Memory B cell (primary cell): ENCODE measurements around the gene SECTM1.

Experiments used
- ATAC-seq: fragments of 150-1000 bp; cut with Tn5 transposase; 2 replicates; pipeline ENCODE4 v1.10.0; 2021; ENCODE audit warnings: low read depth, mild to moderate bottlenecking, moderate library complexity
- DNase-seq, 2 donors: peaks; one replicate each; pipeline ENCODE4 v3.0.0; 2022; ENCODE audit warnings: low spot score in 2 of 2
- H3K27ac Mint-ChIP-seq: one replicate; pipeline ENCODE4 v1.8.0; 2022; ENCODE audit warnings: mild to moderate bottlenecking, moderate library complexity, mixed read lengths
- H3K27me3 Mint-ChIP-seq: one replicate; pipeline ENCODE4 v1.8.0; 2022; ENCODE audit warnings: mixed read lengths
- H3K36me3 Mint-ChIP-seq: one replicate; pipeline ENCODE4 v1.8.0; 2022; ENCODE audit warnings: mild to moderate bottlenecking, mixed read lengths
- H3K4me1 Mint-ChIP-seq: one replicate; pipeline ENCODE4 v1.8.0; 2022; ENCODE audit warnings: mixed read lengths
- H3K4me3 Mint-ChIP-seq: one replicate; pipeline ENCODE4 v1.8.0; 2022; ENCODE audit warnings: mild to moderate bottlenecking, moderate library complexity, mixed read lengths
- H3K9me3 Mint-ChIP-seq: one replicate; pipeline ENCODE4 v1.8.0; 2022; ENCODE audit warnings: mixed read lengths

The SECTM1 gene

DNA sequence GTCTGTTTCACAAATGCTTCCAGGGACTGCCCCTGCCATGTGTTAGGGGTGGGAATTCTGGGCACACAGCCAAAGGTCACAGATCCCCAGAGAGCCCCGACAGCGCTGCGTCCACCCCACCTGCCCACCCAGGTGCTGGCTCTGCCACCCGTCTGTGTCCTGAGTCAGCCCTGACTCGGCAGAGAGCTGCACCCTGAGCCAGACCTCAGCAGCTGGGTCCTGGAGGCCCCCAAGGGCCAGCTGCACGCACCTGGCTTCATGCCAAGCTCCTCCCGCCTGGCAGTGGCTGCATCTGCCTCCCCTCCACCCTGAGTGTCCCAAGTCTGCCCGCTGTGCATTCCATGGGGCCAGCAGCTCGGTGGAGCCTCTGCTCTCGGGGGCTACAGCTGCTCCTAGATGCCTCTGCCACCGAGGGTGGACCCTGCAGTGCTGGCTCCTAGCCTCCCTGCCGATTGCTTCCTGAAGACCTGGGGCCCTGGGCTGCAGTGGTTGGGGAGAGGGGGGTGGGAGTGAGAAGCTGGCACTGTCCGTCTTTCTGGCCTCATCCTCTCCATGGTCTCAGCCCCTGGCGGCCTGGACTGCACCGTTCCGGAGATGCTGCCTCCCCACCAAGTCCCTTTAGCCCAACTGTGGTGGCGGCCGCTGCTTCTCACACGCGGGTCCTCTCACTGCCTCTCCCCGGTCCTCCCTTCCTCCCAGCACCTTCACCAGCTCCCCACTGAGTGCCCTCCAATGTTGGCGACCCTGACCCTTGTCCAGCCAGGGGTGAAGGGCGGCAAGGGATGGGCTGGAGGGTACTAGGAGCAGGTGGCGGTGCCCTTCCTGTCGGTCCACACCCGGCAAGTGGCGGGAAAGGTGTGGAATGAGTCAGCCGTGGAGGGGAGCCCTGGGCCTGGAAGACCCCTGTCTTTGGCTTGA lies 3.0 kb downstream of the SECTM1 start:
- Mint-ChIP-seq H3K9me3 (no peaks in the 10 kb centered on the region), H3K36me3 (no peaks in the 10 kb centered on the region), H3K27me3 (peaks cover 27% of the 10 kb centered on the region), H3K27ac (no peak overlapping the region), H3K4me3 (no peak overlapping the region), H3K4me1 (peaks cover 15% of the 10 kb centered on the region)
- ATAC-seq (no peak), DNase-seq (no peak)

DNA sequence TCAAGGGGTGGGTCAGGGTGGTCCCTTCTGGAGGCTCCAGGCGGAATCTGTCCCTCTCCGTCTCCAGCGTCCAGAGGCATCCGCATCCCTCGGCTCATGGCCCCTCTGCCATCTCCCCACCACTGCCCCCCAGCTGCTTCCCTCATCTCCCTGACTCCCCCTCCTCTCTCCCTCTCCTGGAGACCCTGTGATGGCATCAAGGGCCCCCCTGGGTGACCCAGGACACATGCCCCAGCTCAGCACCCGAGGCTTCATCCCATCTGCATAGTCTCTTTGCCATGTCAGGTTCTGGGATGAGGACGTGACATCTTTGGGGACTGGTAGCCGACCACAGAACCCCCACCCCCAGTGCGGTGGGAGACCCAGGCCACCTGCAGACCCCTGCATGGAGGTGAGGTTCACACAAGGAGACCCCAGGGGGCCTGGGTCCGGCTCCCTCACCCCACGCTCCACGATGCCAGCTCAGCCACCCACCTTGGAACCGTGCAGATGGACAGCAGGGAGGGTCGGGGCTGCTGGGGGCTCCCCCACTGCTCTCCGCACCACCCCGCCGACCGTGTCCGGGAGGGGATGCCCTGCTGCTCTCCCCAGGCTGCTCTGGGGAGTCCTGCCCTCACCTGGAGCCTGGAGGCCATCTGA lies 3.8 kb downstream of the SECTM1 start:
- no peaks in the 10 kb centered on the region for H3K36me3 Mint-ChIP-seq

DNA sequence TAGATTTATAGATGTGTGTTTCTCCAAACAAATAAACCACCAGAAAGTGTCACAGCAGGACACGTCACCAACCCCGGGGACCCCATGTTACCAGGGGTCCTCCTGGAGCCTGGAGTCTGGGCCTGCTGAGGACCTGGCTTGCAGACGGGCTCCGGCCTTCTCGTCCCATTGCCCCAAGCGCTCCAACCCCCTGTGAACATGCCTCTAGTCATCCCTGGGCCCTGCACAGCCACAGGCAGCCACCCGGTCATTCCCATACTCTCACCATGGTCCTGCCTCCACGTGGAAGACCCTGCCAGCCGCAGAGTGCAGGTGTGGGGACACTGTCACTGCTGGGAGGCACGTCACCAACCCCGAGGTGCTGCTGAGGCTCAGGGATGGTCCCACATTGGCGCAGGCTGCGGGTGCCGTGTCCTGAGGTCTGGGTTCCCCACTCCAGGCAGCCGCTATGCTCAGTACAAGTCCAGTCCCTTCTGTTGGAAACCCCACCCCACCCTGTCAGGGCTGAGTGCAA lies 4.5 kb downstream of the SECTM1 start:
- Mint-ChIP-seq H3K27me3 (peaks cover 29% of the 10 kb centered on the region), H3K27ac (no peak overlapping the region), H3K4me1 (peaks cover 10% of the 10 kb centered on the region), H3K36me3 (no peaks in the 10 kb centered on the region), H3K9me3 (no peaks in the 10 kb centered on the region), H3K4me3 (no peak overlapping the region)
- no peak for ATAC-seq
- no peak for DNase-seq

More for the DNA sequence above, 3.8 kb downstream of the SECTM1 start:
- H3K4me1 Mint-ChIP-seq, result peaks cover 7% of the 10 kb centered on the region
- DNase-seq (no peak), ATAC-seq (no peak)
- H3K9me3 Mint-ChIP-seq, result no peaks in the 10 kb centered on the region
- H3K27ac Mint-ChIP-seq, result no peak overlapping the region
- H3K4me3 Mint-ChIP-seq, result no peak overlapping the region
- peaks cover 27% of the 10 kb centered on the region for H3K27me3 Mint-ChIP-seq

DNA sequence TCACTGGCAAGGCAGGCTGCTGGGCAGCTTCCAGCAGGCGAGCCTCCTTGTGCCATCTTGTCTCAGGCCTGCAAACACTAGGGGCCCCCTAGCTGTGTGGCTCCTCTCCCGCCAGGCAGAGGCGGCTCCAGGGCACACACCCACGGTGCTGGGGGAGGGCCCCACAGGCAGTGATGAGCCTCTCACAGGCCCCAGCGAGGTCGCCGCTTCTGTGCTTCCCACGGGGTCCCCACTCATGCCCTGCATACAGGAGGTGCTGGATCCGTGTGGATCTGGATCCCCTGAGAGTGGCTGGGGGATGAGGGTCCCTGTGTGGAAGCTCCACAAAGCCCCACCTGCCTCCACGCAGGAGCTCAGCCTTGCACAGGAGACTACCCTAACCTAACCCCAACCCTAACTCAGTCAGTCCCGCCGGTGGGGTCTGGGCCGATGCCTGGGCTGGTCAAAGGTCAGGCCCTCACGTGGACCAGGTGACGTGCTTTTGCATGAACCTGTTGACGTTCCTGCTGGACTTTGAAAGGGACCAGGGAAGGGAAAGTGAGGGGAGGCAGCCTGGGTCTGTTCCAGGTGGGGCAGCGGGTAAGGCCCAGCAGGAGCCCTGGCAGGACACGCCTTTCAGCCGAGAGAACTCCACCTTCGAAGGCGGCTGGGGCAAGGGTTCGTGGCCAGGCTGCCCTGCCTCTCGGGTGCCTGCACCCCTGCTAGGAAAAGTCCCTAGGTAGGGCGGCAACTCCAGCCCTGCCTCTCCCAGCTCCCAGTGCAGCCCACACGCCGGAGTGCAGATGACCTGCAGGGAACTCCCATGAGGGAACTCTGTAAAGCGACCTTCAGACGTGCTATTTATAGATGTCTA lies 5.2 kb downstream of the SECTM1 start:
- no peak for ATAC-seq
- no peak for DNase-seq
- Mint-ChIP-seq H3K4me3 (no peak overlapping the region), H3K27me3 (peaks cover 32% of the 10 kb centered on the region), H3K4me1 (peaks cover 10% of the 10 kb centered on the region), H3K9me3 (no peaks in the 10 kb centered on the region), H3K36me3 (no peaks in the 10 kb centered on the region), H3K27ac (no peak overlapping the region)

DNA sequence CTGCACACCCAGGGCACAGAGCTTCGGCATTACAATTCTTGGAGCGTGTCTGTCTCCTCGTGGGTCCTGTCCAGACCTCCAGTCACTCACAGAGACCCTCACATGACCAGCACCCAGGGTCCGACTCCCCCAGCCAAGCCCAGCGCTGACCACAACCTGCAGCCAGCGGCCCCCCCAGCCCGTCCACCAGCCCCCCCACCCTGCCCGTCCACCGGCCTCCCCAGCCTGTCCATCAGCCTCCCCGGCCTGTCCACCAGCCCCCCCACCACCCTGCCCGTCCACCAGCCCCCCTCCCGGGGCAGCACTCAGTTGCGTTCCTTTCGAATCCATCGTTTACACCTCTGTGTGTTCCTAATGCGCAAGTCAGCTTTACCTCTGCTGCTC lies 5.8 kb downstream of the SECTM1 start:
- H3K36me3 Mint-ChIP-seq, result no peaks in the 10 kb centered on the region
- no peak overlapping the region for H3K27ac Mint-ChIP-seq
- H3K27me3 Mint-ChIP-seq, result peaks cover 34% of the 10 kb centered on the region
- DNase-seq, result no peak
- no peaks in the 10 kb centered on the region for H3K9me3 Mint-ChIP-seq
- no peak for ATAC-seq
- H3K4me3 Mint-ChIP-seq, result no peak overlapping the region
- peaks cover 7% of the 10 kb centered on the region for H3K4me1 Mint-ChIP-seq

DNA sequence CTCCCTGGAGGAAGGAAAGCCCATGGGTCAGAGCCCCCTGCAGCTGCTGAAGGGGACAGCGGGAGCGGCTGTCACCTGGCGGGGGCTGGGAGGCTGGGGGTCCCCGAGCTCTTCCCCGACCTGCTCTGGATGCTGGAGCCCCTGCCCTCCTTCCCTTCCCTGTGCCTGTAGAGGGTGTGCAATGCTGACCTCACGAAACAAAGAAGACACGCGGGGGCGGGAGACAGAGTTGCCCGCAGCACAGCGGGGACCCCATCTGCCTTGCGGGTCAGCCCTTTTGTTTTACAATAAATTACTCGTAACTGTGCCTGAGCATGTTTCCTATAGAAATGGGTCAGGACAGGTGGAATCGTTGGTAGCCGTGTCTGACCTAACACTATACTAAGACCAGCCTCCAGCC lies 6.3 kb downstream of the SECTM1 start:
- peaks cover 32% of the 10 kb centered on the region for H3K27me3 Mint-ChIP-seq
- ATAC-seq (no peak), DNase-seq (no peak)
- H3K4me3 Mint-ChIP-seq, result no peak overlapping the region
- no peaks in the 10 kb centered on the region for H3K36me3 Mint-ChIP-seq
- no peak overlapping the region for H3K27ac Mint-ChIP-seq
- H3K9me3 Mint-ChIP-seq, result no peaks in the 10 kb centered on the region
- peaks cover 4% of the 10 kb centered on the region for H3K4me1 Mint-ChIP-seq

DNA sequence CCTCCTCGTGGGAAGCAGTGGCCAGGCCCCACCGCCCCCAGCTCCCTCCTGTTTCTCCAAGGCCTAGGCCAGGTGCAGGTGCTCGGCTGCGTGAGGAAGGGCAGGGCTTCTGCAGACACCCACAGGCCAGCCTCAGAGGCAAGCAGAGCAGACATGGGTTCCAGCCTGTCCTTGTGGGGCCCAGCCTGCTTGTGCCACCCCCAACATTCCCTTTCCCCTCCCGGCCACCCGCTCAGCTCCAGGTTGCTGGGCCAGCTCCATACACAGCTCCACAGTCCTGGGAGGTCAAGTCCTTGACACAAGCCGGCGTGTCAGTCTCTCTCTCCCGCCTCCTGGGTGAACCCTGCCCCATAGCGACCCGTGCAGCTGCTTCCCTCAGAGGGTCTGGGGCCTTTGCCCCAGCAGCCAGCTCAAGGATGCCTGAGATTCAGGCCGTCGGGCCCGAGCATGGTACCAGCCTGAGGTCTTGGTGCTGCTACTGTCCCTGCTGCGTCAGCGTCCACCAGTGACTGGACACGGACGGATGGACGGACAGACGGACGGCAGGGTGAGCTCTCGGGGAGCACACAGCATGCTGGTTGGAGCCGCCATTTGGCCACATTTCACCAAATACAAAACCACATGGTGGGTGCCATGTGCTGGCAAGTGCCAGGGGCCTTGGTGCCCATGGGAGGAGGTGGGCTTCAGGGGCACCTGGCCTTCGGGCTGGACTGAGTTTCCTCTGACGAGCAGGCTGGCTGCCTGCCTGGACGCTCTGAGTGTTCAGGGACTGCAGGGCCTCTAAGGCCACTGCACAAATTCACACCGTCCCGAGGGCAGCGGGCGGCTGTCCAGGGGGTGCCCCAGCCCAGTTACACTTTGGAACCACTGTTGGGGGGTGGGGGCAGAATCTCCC lies 8.0 kb downstream of the SECTM1 start:
- Mint-ChIP-seq H3K9me3 (no peaks in the 10 kb centered on the region), H3K27me3 (peaks cover 26% of the 10 kb centered on the region), H3K4me3 (no peak overlapping the region), H3K4me1 (peaks cover 7% of the 10 kb centered on the region), H3K36me3 (no peaks in the 10 kb centered on the region), H3K27ac (no peak overlapping the region)
- no peak for ATAC-seq
- DNase-seq, result no peak

DNA sequence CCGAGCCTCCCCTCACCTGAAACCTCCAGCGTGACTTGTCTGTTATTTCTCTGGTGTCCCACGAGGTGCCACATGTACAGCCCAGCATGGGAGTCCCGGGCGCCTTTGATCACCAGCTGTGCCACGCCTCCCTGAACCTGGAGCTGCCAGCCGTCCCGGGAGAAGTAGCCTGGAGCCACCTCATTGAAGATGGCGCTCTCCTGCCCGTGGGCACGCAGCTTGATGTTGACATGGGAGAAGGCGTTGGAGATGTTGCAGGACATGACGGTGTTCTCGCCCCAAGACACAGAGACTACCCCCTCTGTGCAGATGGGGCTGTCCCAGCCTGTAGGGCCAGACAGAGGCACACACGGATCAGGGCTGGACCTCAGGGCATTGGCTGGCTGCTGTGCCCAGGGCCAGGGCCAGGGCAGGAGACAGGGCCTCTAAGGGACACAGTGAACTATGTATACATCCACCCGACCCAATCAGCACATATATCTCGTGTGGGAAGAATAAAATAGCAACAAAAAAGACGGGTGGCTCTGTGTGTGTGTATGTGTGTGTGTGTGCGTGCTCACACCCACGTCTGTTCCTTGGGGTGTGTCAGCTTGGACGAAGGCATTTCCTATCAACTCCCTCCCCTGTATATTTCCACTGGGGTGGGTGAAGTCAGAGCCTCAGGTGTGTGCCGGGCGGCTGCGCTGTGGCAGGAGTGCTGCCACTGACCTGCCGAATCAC lies 8.8 kb downstream of the SECTM1 start:
- Mint-ChIP-seq H3K9me3 (no peaks in the 10 kb centered on the region), H3K27me3 (peaks cover 25% of the 10 kb centered on the region), H3K4me3 (no peak overlapping the region), H3K4me1 (peaks cover 7% of the 10 kb centered on the region), H3K36me3 (no peaks in the 10 kb centered on the region), H3K27ac (no peak overlapping the region)
- DNase-seq (no peak), ATAC-seq (no peak)

DNA sequence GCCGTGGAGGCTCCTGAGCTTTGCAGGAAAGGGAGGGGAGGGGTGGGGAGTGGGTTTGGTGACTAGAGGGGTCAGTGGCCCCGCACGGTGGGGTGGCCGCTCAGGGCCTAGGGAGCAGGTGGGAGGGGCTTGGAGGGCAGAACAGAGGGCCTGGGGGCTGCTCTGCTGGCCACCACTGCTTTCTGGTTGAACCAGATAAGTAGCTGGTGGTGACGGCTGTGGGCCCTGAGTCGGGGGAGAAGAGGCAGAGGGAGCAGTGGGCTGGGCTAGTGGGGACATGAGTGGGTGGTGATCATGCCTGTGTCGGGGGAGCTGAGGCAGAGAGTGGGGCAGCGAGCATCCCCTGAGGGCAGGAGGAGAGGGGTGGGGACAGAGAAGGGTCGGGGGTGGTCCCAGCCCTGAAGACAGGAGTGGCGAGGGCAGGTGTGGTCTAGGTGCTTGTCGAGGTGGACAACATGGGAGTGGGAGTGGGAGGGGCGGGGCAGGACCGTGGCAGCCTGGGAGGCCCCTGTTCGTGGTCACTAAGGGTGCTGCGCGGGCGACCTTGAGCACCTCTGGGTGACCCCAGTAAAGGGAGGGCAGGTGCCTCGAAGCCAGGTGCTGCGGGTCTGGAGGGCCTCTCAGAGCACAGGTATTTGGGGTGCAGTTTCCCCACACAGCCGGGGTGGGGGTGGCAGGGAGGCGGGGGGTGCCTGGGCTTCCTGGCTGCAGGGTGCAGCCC lies 9.9 kb downstream of the SECTM1 start:
- no peak overlapping the region for H3K27ac Mint-ChIP-seq
- no peaks in the 10 kb centered on the region for H3K9me3 Mint-ChIP-seq
- ATAC-seq (no peak), DNase-seq (no peak)
- H3K36me3 Mint-ChIP-seq, result no peaks in the 10 kb centered on the region
- H3K4me3 Mint-ChIP-seq, result no peak overlapping the region
- peaks cover 7% of the 10 kb centered on the region for H3K4me1 Mint-ChIP-seq
- H3K27me3 Mint-ChIP-seq, result peaks cover 22% of the 10 kb centered on the region

DNA sequence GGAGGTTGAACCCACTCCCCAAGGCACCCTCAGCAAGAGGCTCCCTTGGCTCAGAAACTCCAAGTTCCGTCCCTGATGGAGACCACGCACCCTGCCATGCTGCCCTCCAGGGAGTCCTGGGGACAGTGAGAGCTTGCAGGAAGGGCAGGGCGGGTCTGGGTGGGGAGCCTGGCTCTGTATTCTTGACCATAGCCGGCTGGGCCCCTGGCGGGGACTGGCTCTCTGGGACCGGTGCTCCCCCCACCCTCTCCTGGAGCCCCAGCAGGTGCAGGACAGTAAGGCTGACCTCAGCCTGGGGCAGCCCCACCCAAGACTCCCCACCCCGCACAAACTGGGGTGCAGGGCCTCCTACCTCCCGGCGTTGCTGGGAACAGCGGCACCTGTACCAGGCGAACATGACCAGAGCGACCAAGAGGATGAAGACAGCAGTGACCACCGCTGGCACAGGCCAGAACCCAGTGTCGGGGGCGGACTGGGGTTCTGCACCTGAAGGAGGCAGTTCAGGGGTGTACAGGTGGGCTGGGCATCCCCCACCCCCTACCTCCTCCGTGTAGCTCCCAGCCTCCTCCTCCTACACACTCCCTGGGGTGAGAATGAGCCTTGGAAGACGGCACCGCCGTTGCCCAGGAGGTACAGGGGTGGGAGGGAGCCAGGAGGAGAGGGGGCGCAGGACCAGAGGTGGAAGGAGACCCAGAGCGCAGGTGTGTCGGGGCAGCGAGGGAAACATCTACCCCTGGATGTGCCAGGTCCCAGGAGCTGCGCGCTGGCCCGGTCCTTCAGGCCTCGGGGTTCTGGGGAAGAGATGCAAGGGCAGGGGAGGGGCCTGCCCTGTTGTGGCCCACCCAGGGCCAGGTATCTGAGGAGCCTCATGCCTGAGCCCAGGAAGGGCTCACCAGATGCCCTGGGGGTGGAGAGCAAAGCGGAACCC lies 10.8 kb downstream of the SECTM1 start:
- ATAC-seq (no peak), DNase-seq (no peak)
- H3K4me3 Mint-ChIP-seq, result no peak overlapping the region
- H3K36me3 Mint-ChIP-seq, result no peaks in the 10 kb centered on the region
- peaks cover 7% of the 10 kb centered on the region for H3K4me1 Mint-ChIP-seq
- H3K27ac Mint-ChIP-seq, result no peak overlapping the region
- H3K27me3 Mint-ChIP-seq, result peaks cover 20% of the 10 kb centered on the region
- H3K9me3 Mint-ChIP-seq, result no peaks in the 10 kb centered on the region

DNA sequence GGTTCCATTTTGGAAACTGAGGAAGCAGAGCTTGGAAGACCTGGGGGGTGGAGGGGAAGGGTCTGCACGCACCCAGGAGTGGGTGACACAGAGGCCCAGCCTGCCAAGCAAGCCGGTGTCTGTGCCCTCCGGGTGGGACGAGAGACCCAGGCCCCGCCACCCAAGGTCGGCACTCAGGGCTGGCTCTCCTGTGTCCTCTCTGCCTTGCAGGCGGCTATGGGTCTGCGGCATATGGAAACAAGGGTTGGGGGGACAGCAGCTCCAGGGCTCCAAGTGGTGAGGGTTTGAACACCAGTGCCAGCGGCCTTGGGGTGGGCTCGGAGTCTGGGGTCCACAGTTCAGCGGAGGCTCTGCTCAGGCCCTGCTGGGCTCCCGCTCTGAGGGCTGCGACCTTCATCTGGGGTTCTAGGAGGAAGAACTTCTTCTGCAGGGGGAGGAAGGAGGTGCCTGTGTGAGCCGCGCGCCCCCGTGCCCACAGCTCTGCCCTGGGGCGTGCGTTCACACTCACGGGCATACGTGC lies 11.6 kb downstream of the SECTM1 start:
- H3K27ac Mint-ChIP-seq, result no peak overlapping the region

More for the DNA sequence above, 11.6 kb downstream of the SECTM1 start:
- Mint-ChIP-seq H3K4me1 (peaks cover 7% of the 10 kb centered on the region), H3K4me3 (peak overlapping the region; percentile 8), H3K9me3 (no peaks in the 10 kb centered on the region), H3K36me3 (no peaks in the 10 kb centered on the region), H3K27me3 (peaks cover 15% of the 10 kb centered on the region)
- DNase-seq (no peak), ATAC-seq (no peak)
